HepG2 (cell line): ENCODE data around the gene TULP4. TPM values are rescaled to one million over a fixed set of nuclear protein-coding genes. Genes with fewer than 3 reads are reported as not detected.
A peak's percentile ranks its signal among the peaks of the same experiment; 100 is the strongest.

ENCODE experiments used
- CREBL2 ChIP-seq: sonication (generic); formaldehyde crosslinking; IDR thresholded peaks from 2 replicates; pipeline ENCODE4 v1.8.1; 2023; ENCODE audit warnings: missing genetic modification reagents, mild to moderate bottlenecking, borderline replicate concordance
- ELF1 ChIP-seq: sonication (generic); formaldehyde crosslinking; IDR thresholded peaks from 2 replicates; pipeline ENCODE4 v1.4.0; 2020; ENCODE audit warnings: missing genetic modification reagents
- MXI1 ChIP-seq: IDR thresholded peaks from 3 replicates; pipeline ENCODE4 v1.6.1; 2012; ENCODE audit warnings: low read depth, low read length, inconsistent platforms, borderline replicate concordance
- PHF20 ChIP-seq: sonication (generic); formaldehyde crosslinking; IDR thresholded peaks from 2 replicates; pipeline ENCODE4 v1.5.0; 2020; ENCODE audit warnings: mild to moderate bottlenecking, missing genetic modification reagents
- REST ChIP-seq, 2 experiments: IDR thresholded peaks; 2 replicates each; pipeline ENCODE4 v1.6.1; 2011 to 2012; ENCODE audit warnings: low read length in 2 of 2, borderline replicate concordance in 1 of 2, low read depth in 1 of 2, mild to moderate bottlenecking in 1 of 2, moderate library complexity in 1 of 2
- SOX13 ChIP-seq, 3 experiments: fragments of 450-650 bp in 1 of 3; sonication (generic) in 1 of 3; formaldehyde crosslinking in 1 of 3; IDR thresholded peaks in 2 of 3; conservative IDR thresholded peaks in 1 of 3; 2 replicates each; pipeline versions ENCODE4 v1.5.0 to v1.6.1; 2016 to 2020; ENCODE audit warnings: antibody characterized with exemption in 1 of 3, mild to moderate bottlenecking in 1 of 3, missing compliant biosample characterization in 1 of 3, missing genetic modification reagents in 1 of 3, moderate library complexity in 1 of 3
- SP5 ChIP-seq: IDR thresholded peaks from 2 replicates; pipeline ENCODE4 v1.6.1; 2016; ENCODE audit warnings: low read depth, borderline replicate concordance
- TFAP4 ChIP-seq: sonication (generic); IDR thresholded peaks from 2 replicates; pipeline ENCODE4 v1.6.1; 2016; ENCODE audit warnings: low read depth, borderline replicate concordance
- TSC22D2 ChIP-seq: sonication (generic); formaldehyde crosslinking; IDR thresholded peaks from 2 replicates; pipeline ENCODE4 v1.5.1; 2020; ENCODE audit warnings: missing genetic modification reagents, mild to moderate bottlenecking, borderline replicate concordance
- ZBTB43 ChIP-seq: sonication (generic); formaldehyde crosslinking; conservative IDR thresholded peaks from 2 replicates; pipeline ENCODE4 v1.4.0; 2020; ENCODE audit warnings: missing genetic modification reagents
- ZBTB7A ChIP-seq: sonication (generic); formaldehyde crosslinking; IDR thresholded peaks from 2 replicates; pipeline ENCODE4 v1.8.0; 2022; ENCODE audit warnings: mild to moderate bottlenecking, missing genetic modification reagents
- ZC3H4 ChIP-seq: sonication (generic); formaldehyde crosslinking; IDR thresholded peaks from 2 replicates; pipeline ENCODE4 v1.4.0; 2020; ENCODE audit warnings: missing genetic modification reagents, borderline replicate concordance
- ZNF317 ChIP-seq: sonication (generic); formaldehyde crosslinking; IDR thresholded peaks from 2 replicates; pipeline ENCODE4 v1.5.0; 2020; ENCODE audit warnings: mild to moderate bottlenecking, missing genetic modification reagents
- ZNF354B ChIP-seq: sonication (generic); formaldehyde crosslinking; IDR thresholded peaks from 2 replicates; pipeline ENCODE4 v1.8.0; 2022; ENCODE audit warnings: mild to moderate bottlenecking, missing genetic modification reagents
- ZNF430 ChIP-seq: sonication (generic); formaldehyde crosslinking; IDR thresholded peaks from 2 replicates; pipeline ENCODE4 v1.9.0; 2021; ENCODE audit warnings: mild to moderate bottlenecking, missing genetic modification reagents
- ZNF7 ChIP-seq: IDR thresholded peaks from 2 replicates; pipeline ENCODE4 v1.6.1; 2016; ENCODE audit warnings: missing biosample characterization, missing genetic modification reagents
- ZSCAN21 ChIP-seq: sonication (generic); formaldehyde crosslinking; IDR thresholded peaks from 2 replicates; pipeline ENCODE4 v1.8.0; 2022; ENCODE audit warnings: mild to moderate bottlenecking, missing genetic modification reagents, moderate library complexity, borderline replicate concordance
- polyA plus RNA-seq, 8 experiments: library from polyadenylated mRNA; depleted of rRNA in 3 of 8; stranded (reverse) in 7 of 8; unstranded in 1 of 8; fragments of >200 nt; fragmentation: Illumina TruSeq in 4 of 8; extraction: Trizol in 4 of 8; gene quantifications; 2 replicates each; pipeline versions ENCODE4 v1.2.1 to v1.2.3, GENCODE V29; 2011 to 2016; ENCODE audit warnings: low read depth in 4 of 8, missing spikeins in 1 of 8, mixed read lengths in 1 of 8; ENCODE audit not compliant: insufficient read depth in 1 of 8
- total RNA-seq, 5 experiments: library from RNA; depleted of rRNA; stranded (reverse); fragments of >200 nt; fragmentation: Illumina TruSeq; extraction: Trizol; gene quantifications; 2 replicates each; pipeline ENCODE4 v1.2.3, GENCODE V29; 2016; ENCODE audit warnings: low read depth in 1 of 5

The TULP4 gene
- total and polyA plus RNA-seq, 2 of the 13 experiments (the other 11 are each of a cell fraction or from before 2014, with no cell fraction given) = 21.1 to 122 TPM

- TF ChIP-seq REST (IDR thresholded peaks at IDR 0.05; ENCODE audit: borderline replicate concordance in 1 of 2, low read depth in 1 of 2, low read length in 2 of 2) = peak in 1 of 2 experiments; percentile 9; a peak in 3 of 4 replicates
- peak; percentile 53; the same call in 1 of the 2 replicates for TF ChIP-seq SP5 (CRISPR knock-in tag)
- no peak for TF ChIP-seq ZC3H4 (CRISPR knock-in tag)
- TF ChIP-seq ELF1 (CRISPR knock-in tag) = no peak
- peak; percentile 64 for TF ChIP-seq ZBTB43
- TF ChIP-seq TSC22D2 (CRISPR knock-in tag) = no peak; the same call in 1 of the 2 replicates
- TF ChIP-seq PHF20 (CRISPR knock-in tag) = peak; percentile 70
- peak; percentile 51; the same call in 1 of the 2 replicates for TF ChIP-seq ZSCAN21 (CRISPR knock-in tag)
- 0 out of 2 replicates have a peak, but pooled peaks have one; percentile 78 for TF ChIP-seq ZNF354B (CRISPR knock-in tag)
- TF ChIP-seq SOX13 (IDR thresholded peaks at IDR 0.05) = no peak
- TF ChIP-seq SOX13 (CRISPR knock-in tag; conservative IDR thresholded peaks at IDR 0.05 in 1 of 2, IDR thresholded peaks at IDR 0.05 in 1 of 2) = peak in 1 of 2 experiments; percentile 42; a peak in 1 of 4 replicates
- peak; percentile 69; the same call in 1 of the 3 replicates for TF ChIP-seq MXI1
- peak; percentile 43; the same call in 1 of the 2 replicates for TF ChIP-seq TFAP4
- TF ChIP-seq ZNF317 (CRISPR knock-in tag) = 0 out of 2 replicates have a peak, but pooled peaks have one; percentile 6
- no peak for TF ChIP-seq ZNF430 (CRISPR knock-in tag)
- peak; percentile 85; the same call in 1 of the 2 replicates for TF ChIP-seq ZBTB7A (CRISPR knock-in tag)
- no peak for TF ChIP-seq ZNF7 (CRISPR knock-in tag)
- TF ChIP-seq CREBL2 (CRISPR knock-in tag) = no peak; the same call in 1 of the 2 replicates
Observed at GRCh38 chr6:158536891-158537798, 224.9 kb downstream of the TULP4 start (continued).
